ENCODE measurements around the gene SLC15A3. TPM values are rescaled to one million over a fixed set of nuclear protein-coding genes. Genes with fewer than 3 reads are reported as not detected.

SLC15A3 gene
- polyA plus RNA-seq, 2 donors = 6.5 to 9.7 TPM

DNA sequence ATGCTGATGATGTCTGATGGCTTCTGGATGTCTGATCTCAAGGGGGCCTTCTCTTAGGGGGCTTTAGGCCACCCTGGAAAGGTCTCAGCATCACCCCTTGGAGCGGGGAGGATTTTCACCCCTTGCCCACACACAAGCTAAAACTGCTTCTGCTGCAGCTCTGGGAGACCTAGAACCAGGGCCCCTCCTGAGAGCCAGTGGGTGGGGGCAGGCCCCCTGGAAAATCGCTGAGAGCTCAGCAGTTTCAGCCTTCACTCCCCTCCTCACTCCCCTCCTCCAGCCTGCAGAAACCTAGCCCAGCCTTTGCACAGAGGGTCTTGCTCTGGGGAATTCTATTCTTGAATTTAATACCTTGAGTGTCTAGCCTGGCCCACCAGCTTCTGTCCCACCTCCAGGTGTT is 36.7 kb upstream of the SLC15A3 start:
- no peak overlapping the region for H3K27ac ChIP-seq (ENCODE audit: low read depth in 2 of 2, low read length in 1 of 2)

DNA sequence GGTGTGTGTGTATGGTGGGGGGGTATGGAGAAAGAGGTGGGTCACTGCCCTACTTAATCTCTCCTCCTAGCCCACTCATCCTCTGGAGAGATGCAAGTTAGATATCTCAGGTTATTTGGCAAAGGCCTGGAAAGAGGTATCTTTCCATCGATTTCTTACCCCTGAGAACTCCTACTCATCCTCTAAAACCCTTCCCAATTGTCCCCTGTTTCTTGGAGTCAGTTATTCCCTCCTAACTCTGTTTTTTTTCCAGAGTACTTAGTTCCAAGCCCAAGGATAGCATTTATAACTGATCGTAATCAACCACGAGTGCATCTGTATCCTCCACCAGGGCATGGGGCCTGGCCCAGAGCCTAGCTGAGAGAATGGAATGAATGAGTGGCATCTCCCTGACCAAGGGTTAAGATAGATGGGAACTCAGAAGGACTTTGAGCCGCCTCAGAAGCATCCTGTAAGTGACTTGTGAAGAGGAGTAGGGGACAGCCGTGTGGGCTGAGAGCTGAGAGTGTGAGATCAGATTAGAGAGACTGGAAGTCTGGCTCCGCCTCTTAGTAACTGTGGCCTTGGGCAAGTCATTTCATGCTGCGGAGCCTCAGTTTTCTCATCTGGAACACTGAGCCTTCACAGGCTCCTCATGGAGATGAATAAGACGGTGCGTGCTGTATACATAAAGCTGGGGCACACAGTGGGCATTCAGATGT is 35.8 kb upstream of the SLC15A3 start:
- 80 to 89% methylated on average over 9 of the region's 9 CpGs for WGBS, 2 donors
- Histone ChIP-seq H3K27me3 (ENCODE audit: control insufficient read depth in 1 of 2, insufficient read depth in 2 of 2, low read length in 2 of 2) (no peaks in the 10 kb centered on the region), H3K27ac (ENCODE audit: low read depth in 2 of 2, low read length in 1 of 2) (no peak overlapping the region)

More for the DNA sequence above, 36.7 kb upstream of the SLC15A3 start:
- Histone ChIP-seq H3K27me3 (ENCODE audit: control insufficient read depth in 1 of 2, insufficient read depth in 2 of 2, low read length in 2 of 2) (no peaks in the 10 kb centered on the region), H3K36me3 (ENCODE audit: control insufficient read depth in 2 of 2, insufficient read depth in 2 of 2, low read length in 1 of 2) (no peaks in the 10 kb centered on the region), H3K9me3 (ENCODE audit: control insufficient read depth in 2 of 2, insufficient read depth in 1 of 2, low read depth in 1 of 2, low read length in 1 of 2) (no peaks in the 10 kb centered on the region), H3K4me3 (ENCODE audit: low read depth in 1 of 2, low read length in 2 of 2) (no peak overlapping the region), H3K4me1 (ENCODE audit: control insufficient read depth in 2 of 2, insufficient read depth in 2 of 2, low read length in 1 of 2) (no peaks in the 10 kb centered on the region)
- 72 to 80% methylated on average over 2 of the region's 2 CpGs for WGBS, 2 donors

DNA sequence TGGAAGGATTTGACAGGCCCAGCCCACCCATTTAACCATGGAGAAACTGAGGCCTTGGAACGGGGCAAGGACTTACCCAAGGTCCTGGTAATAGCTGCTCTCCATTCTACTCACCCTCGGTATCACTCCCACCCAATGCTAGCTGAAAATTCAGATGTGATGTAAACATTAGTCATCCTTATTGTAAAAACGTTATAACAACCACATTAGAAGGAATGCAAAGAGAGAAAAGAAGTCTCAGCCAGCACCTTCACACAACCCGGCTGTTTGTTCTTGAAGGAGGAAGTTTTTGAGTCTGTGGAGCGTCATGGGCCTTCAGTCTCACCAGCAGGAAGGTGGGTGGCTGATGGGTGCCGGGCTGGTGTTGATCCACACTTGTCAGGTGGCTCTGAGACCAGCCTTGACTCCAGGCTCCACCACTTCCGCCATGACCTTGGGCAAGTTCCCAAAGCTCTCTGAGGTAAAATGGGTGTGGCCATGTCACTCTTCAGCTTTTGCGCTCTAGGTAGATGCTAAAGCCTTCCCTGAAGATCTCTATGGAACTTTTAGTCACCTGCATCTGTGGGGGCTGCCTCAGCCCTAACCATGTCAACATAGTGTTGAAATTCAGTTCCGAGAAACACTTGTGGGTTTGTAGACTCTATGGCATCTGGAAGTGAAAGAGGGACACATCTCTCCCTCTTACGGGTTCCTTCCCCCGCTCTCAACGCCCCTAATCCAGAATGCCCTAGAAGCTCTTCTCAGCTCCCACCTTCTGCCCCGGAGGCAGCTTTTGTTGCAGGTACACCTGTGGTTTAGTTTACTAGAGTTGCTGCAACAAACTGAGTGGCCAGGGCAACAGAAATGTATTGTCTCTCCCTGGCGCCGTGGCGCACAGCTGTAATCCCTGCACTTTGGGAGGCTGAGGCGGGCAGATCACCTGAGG is 34.3 kb upstream of the SLC15A3 start:
- Histone ChIP-seq H3K27me3 (ENCODE audit: control insufficient read depth in 1 of 2, insufficient read depth in 2 of 2, low read length in 2 of 2) (no peaks in the 10 kb centered on the region), H3K4me3 (ENCODE audit: low read depth in 1 of 2, low read length in 2 of 2) (no peak overlapping the region), H3K27ac (ENCODE audit: low read depth in 2 of 2, low read length in 1 of 2) (peak overlapping the region; percentile 33 to 47), H3K4me1 (ENCODE audit: control insufficient read depth in 2 of 2, insufficient read depth in 2 of 2, low read length in 1 of 2) (no peaks in the 10 kb centered on the region), H3K9me3 (ENCODE audit: control insufficient read depth in 2 of 2, insufficient read depth in 1 of 2, low read depth in 1 of 2, low read length in 1 of 2) (no peaks in the 10 kb centered on the region), H3K36me3 (ENCODE audit: control insufficient read depth in 2 of 2, insufficient read depth in 2 of 2, low read length in 1 of 2) (no peaks in the 10 kb centered on the region)
- WGBS, 2 donors = 59% methylated on average over 17 of the region's 17 CpGs

More for the DNA sequence above, 35.8 kb upstream of the SLC15A3 start:
- Histone ChIP-seq H3K9me3 (ENCODE audit: control insufficient read depth in 2 of 2, insufficient read depth in 1 of 2, low read depth in 1 of 2, low read length in 1 of 2) (no peaks in the 10 kb centered on the region), H3K36me3 (ENCODE audit: control insufficient read depth in 2 of 2, insufficient read depth in 2 of 2, low read length in 1 of 2) (no peaks in the 10 kb centered on the region), H3K4me3 (ENCODE audit: low read depth in 1 of 2, low read length in 2 of 2) (no peak overlapping the region), H3K4me1 (ENCODE audit: control insufficient read depth in 2 of 2, insufficient read depth in 2 of 2, low read length in 1 of 2) (no peaks in the 10 kb centered on the region)

DNA sequence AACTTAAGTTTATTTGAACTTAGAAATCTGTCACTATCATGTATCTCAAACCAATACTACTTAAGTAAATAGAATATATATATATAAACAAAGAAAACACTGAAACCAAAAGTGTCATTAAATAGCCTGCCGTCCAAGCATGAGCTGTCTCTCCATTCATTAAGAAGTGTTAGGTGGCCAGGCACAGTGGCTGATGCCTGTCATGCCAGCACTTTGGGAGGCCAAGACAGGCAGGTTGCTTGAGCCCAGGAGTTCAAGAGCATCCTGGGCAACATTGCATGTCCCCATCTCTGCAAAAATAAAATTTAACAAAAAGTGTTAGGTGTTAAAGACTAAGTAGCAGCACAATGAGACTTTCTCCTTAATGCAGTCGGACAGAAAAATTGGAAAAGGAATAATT is 33.5 kb upstream of the SLC15A3 start:
- H3K36me3 ChIP-seq (ENCODE audit: control insufficient read depth in 2 of 2, insufficient read depth in 2 of 2, low read length in 1 of 2) = no peaks in the 10 kb centered on the region
- no peaks in the 10 kb centered on the region for H3K9me3 ChIP-seq (ENCODE audit: control insufficient read depth in 2 of 2, insufficient read depth in 1 of 2, low read depth in 1 of 2, low read length in 1 of 2)
- no peak overlapping the region for H3K27ac ChIP-seq (ENCODE audit: low read depth in 2 of 2, low read length in 1 of 2)
- 72 to 81% methylated on average over 2 of the region's 2 CpGs for WGBS, 2 donors
- H3K4me1 ChIP-seq (ENCODE audit: control insufficient read depth in 2 of 2, insufficient read depth in 2 of 2, low read length in 1 of 2) = peaks cover 0 to 2% of the 10 kb centered on the region in 2 donors
- H3K4me3 ChIP-seq (ENCODE audit: low read depth in 1 of 2, low read length in 2 of 2) = no peak overlapping the region
- no peaks in the 10 kb centered on the region for H3K27me3 ChIP-seq (ENCODE audit: control insufficient read depth in 1 of 2, insufficient read depth in 2 of 2, low read length in 2 of 2)

DNA sequence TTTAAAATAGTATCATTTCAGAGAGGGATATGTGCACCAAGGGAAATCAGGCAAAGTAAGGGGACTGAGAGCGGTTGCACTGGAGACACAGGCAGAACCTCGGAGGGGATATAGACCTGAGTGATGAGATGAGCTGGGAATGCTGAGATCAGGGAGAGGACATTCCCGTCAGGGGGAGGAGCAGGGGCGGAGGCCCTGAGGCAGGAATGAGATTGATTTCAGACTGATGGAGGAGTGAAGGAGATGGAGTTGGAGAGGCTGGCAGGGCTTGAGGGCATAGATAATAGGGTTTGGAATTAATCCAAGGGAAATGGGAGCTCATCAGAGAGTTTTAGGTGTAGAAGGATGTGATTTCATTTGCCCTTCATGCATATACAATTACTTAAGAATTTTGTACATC is 32.7 kb upstream of the SLC15A3 start:
- WGBS, 2 donors = 62 to 68% methylated on average over 4 of the region's 4 CpGs
- no peaks in the 10 kb centered on the region for H3K9me3 ChIP-seq (ENCODE audit: control insufficient read depth in 2 of 2, insufficient read depth in 1 of 2, low read depth in 1 of 2, low read length in 1 of 2)
- H3K36me3 ChIP-seq (ENCODE audit: control insufficient read depth in 2 of 2, insufficient read depth in 2 of 2, low read length in 1 of 2) = no peaks in the 10 kb centered on the region

DNA sequence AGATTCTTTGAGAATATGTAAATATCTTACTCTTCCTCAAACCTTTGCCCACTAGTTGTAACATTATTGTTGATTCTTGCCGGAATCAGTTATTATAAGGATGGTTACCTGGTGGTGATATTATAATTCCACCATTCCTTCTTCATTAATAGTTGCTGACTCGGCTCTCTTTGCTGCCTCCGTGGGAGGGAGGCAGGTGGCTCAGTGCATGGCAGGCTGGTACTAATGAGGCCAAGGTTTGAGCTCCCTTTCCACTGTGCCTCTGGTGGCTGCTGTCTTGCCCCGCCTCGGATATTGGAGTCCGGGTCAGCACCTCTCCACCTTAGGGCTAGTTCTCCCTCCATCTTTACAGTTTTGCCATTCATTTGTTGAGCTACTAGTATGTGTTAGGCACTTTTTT is 32.2 kb upstream of the SLC15A3 start:
- H3K36me3 ChIP-seq (ENCODE audit: control insufficient read depth in 2 of 2, insufficient read depth in 2 of 2, low read length in 1 of 2) = no peaks in the 10 kb centered on the region
- no peak overlapping the region for H3K4me3 ChIP-seq (ENCODE audit: low read depth in 1 of 2, low read length in 2 of 2)
- no peaks in the 10 kb centered on the region for H3K27me3 ChIP-seq (ENCODE audit: control insufficient read depth in 1 of 2, insufficient read depth in 2 of 2, low read length in 2 of 2)
- H3K9me3 ChIP-seq (ENCODE audit: control insufficient read depth in 2 of 2, insufficient read depth in 1 of 2, low read depth in 1 of 2, low read length in 1 of 2) = no peaks in the 10 kb centered on the region
- H3K27ac ChIP-seq (ENCODE audit: low read depth in 2 of 2, low read length in 1 of 2) = no peak overlapping the region
- WGBS, 2 donors = 73 to 77% methylated on average over 6 of the region's 6 CpGs
- H3K4me1 ChIP-seq (ENCODE audit: control insufficient read depth in 2 of 2, insufficient read depth in 2 of 2, low read length in 1 of 2) = peaks cover 0 to 2% of the 10 kb centered on the region in 2 donors

More for the DNA sequence above, 32.7 kb upstream of the SLC15A3 start:
- no peaks in the 10 kb centered on the region for H3K27me3 ChIP-seq (ENCODE audit: control insufficient read depth in 1 of 2, insufficient read depth in 2 of 2, low read length in 2 of 2)
- peaks cover 0 to 2% of the 10 kb centered on the region in 2 donors for H3K4me1 ChIP-seq (ENCODE audit: control insufficient read depth in 2 of 2, insufficient read depth in 2 of 2, low read length in 1 of 2)
- H3K27ac ChIP-seq (ENCODE audit: low read depth in 2 of 2, low read length in 1 of 2) = no peak overlapping the region
- H3K4me3 ChIP-seq (ENCODE audit: low read depth in 1 of 2, low read length in 2 of 2) = no peak overlapping the region

DNA sequence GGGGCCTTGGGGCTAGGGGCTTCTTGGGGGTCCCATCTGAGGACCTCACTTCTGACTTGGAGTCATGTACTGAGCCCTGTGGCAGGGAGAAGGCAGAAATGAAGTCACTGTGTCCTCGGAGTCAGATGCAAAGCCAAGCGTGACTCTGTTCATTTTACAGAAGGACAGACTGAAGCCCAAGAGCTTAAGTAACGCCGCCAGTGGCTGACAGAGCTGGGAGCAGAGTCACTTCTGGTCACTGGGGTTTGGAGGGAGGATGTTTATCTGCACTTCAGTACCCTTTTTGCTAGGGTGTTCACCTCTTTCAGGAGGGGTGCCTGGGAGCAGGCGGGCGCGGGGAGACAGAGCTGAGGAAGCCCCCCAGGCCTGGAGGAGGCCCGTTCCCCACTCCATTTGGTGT is 30.2 kb upstream of the SLC15A3 start:
- no peak overlapping the region for H3K27ac ChIP-seq (ENCODE audit: low read depth in 2 of 2, low read length in 1 of 2)
- no peaks in the 10 kb centered on the region for H3K27me3 ChIP-seq (ENCODE audit: control insufficient read depth in 1 of 2, insufficient read depth in 2 of 2, low read length in 2 of 2)
- H3K9me3 ChIP-seq (ENCODE audit: control insufficient read depth in 2 of 2, insufficient read depth in 1 of 2, low read depth in 1 of 2, low read length in 1 of 2) = no peaks in the 10 kb centered on the region
- no peaks in the 10 kb centered on the region for H3K36me3 ChIP-seq (ENCODE audit: control insufficient read depth in 2 of 2, insufficient read depth in 2 of 2, low read length in 1 of 2)
- H3K4me1 ChIP-seq (ENCODE audit: control insufficient read depth in 2 of 2, insufficient read depth in 2 of 2, low read length in 1 of 2) = peaks cover 0 to 2% of the 10 kb centered on the region in 2 donors
- H3K4me3 ChIP-seq (ENCODE audit: low read depth in 1 of 2, low read length in 2 of 2) = no peak overlapping the region
- WGBS, 2 donors = 85 to 90% methylated on average over 8 of the region's 8 CpGs

DNA sequence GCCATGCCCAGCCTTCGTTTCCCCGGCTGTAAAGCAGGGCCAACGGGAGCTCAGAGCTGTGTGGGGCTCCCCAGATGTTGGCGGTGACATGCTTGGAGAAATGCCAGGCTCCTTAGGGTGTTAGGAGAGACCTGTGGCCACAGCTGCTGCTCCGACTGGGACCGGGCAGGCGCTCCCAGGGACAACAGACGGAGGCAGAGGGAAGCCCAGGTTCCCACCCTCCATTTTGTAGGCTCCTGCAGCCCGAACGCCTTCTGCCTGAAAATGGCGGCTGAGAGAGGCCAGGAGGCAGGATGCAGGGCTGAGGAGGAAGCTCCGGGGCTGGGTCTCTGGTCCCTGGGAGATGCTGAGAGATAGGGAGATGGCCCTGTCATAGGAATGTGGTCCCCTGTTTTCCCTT is 29.5 kb upstream of the SLC15A3 start:
- Histone ChIP-seq H3K4me3 (ENCODE audit: low read depth in 1 of 2, low read length in 2 of 2) (no peak overlapping the region), H3K27me3 (ENCODE audit: control insufficient read depth in 1 of 2, insufficient read depth in 2 of 2, low read length in 2 of 2) (no peaks in the 10 kb centered on the region), H3K9me3 (ENCODE audit: control insufficient read depth in 2 of 2, insufficient read depth in 1 of 2, low read depth in 1 of 2, low read length in 1 of 2) (no peaks in the 10 kb centered on the region), H3K27ac (ENCODE audit: low read depth in 2 of 2, low read length in 1 of 2) (no peak overlapping the region), H3K36me3 (ENCODE audit: control insufficient read depth in 2 of 2, insufficient read depth in 2 of 2, low read length in 1 of 2) (no peaks in the 10 kb centered on the region), H3K4me1 (ENCODE audit: control insufficient read depth in 2 of 2, insufficient read depth in 2 of 2, low read length in 1 of 2) (peaks cover 0 to 2% of the 10 kb centered on the region in 2 donors)
- WGBS, 2 donors = 82 to 90% methylated on average over 12 of the region's 12 CpGs

DNA sequence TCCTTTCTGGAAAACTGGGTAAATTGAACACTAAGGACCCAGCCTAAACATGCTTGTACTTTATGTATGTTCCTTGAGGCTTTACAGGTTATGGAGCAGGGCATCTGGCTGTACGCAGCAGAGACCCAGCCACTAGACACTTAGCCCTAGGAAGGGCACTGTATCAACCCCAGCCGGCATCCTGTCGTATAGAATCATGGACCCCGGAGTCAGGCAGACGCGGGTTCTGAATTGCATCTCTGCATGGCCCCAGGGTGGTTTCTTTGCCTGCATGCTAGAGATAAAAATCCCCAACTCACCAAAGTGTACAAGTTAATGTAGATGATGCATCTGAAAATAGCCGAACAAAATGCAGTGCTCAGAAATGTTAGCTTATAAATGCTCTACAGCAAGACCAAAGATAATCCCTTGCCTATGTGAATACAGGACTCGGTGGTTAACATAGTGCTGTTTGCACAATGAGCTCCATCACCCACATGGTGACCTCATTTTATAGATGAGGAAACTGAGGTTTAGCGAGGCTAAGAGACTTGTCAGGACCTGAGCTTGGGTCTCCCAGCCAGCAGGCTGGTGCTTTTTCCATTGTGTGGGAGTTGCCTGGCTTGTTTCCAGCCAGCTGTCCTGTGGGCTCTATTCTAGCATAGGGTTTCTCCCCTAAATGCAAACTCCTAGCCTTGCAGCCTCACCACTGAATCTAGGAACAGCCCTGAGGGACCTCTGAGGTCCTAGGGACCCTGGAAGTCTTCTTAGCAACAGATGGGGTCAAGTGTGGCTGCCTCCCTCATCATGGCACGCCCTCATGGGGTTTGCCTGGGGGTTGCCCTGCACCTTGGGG is 26.8 kb upstream of the SLC15A3 start:
- 62 to 73% methylated on average over 10 of the region's 10 CpGs for WGBS, 2 donors
- Histone ChIP-seq H3K27me3 (ENCODE audit: control insufficient read depth in 1 of 2, insufficient read depth in 2 of 2, low read length in 2 of 2) (no peaks in the 10 kb centered on the region), H3K9me3 (ENCODE audit: control insufficient read depth in 2 of 2, insufficient read depth in 1 of 2, low read depth in 1 of 2, low read length in 1 of 2) (no peaks in the 10 kb centered on the region), H3K4me1 (ENCODE audit: control insufficient read depth in 2 of 2, insufficient read depth in 2 of 2, low read length in 1 of 2) (peaks cover 0 to 2% of the 10 kb centered on the region in 2 donors), H3K27ac (ENCODE audit: low read depth in 2 of 2, low read length in 1 of 2) (no peak overlapping the region), H3K4me3 (ENCODE audit: low read depth in 1 of 2, low read length in 2 of 2) (no peak overlapping the region), H3K36me3 (ENCODE audit: control insufficient read depth in 2 of 2, insufficient read depth in 2 of 2, low read length in 1 of 2) (no peaks in the 10 kb centered on the region)
